ENCODE measurements around the gene ADCY6. TPM values are rescaled to one million over a fixed set of nuclear protein-coding genes. Genes with fewer than 3 reads are reported as not detected.

ADCY6 gene
- total RNA-seq, 2 donors from 2014 or later: 102 to 109 TPM

GRCh38 chr12:48815126-48816110 lies 26.5 kb upstream of the ADCY6 start:
- TF ChIP-seq CTCF (IDR thresholded peaks at IDR 0.05): no peak
- Histone ChIP-seq H3K36me3 (no peaks in the 10 kb centered on the region), H3K27ac (peak overlapping the region; percentile 76 to 90), H3K4me1 (ENCODE audit: control insufficient read depth in 1 of 2, low read depth in 2 of 2) (peaks cover 14 to 37% of the 10 kb centered on the region in 2 donors), H3K27me3 (replicated peaks; ENCODE audit: insufficient read depth) (no peaks in the 10 kb centered on the region), H3K4me3 (peak overlapping the region; percentile 82), H3K9me3 (no peaks in the 10 kb centered on the region)
- ATAC-seq (ENCODE audit: insufficient number of reproducible peaks, low FRiP score, low read depth) (peak; percentile 59), DNase-seq (ENCODE audit: low spot score) (peak; percentile 28)

- Histone ChIP-seq H3K9me3 (no peaks in the 10 kb centered on the region), H3K27me3 (replicated peaks; ENCODE audit: insufficient read depth) (no peaks in the 10 kb centered on the region), H3K27ac (peak overlapping the region; percentile 76 to 90), H3K36me3 (no peaks in the 10 kb centered on the region), H3K4me1 (ENCODE audit: control insufficient read depth in 1 of 2, low read depth in 2 of 2) (peaks cover 14 to 37% of the 10 kb centered on the region in 2 donors), H3K4me3 (peak overlapping the region; percentile 82)
- TF ChIP-seq CTCF (IDR thresholded peaks at IDR 0.05): peak; percentile 97
- no peak for DNase-seq (ENCODE audit: low spot score)
- peak; percentile 72 for ATAC-seq (ENCODE audit: insufficient number of reproducible peaks, low FRiP score, low read depth)
These were observed 25.6 kb upstream of the ADCY6 start for GRCh38 chr12:48814262-48815125.

GRCh38 chr12:48813465-48814261 lies 24.8 kb upstream of the ADCY6 start:
- Histone ChIP-seq H3K27ac (peak overlapping the region in 1 of 2 donors; percentile 90), H3K4me1 (ENCODE audit: control insufficient read depth in 1 of 2, low read depth in 2 of 2) (peaks cover 14 to 29% of the 10 kb centered on the region in 2 donors)
- no peak for ATAC-seq (ENCODE audit: insufficient number of reproducible peaks, low FRiP score, low read depth)

GRCh38 chr12:48812389-48812788 lies 23.5 kb upstream of the ADCY6 start:
- no peak for ATAC-seq (ENCODE audit: insufficient number of reproducible peaks, low FRiP score, low read depth)
- no peak for TF ChIP-seq CTCF (IDR thresholded peaks at IDR 0.05)
- no peaks in the 10 kb centered on the region for H3K9me3 ChIP-seq
- no peak overlapping the region for H3K27ac ChIP-seq
- H3K4me3 ChIP-seq: no peak overlapping the region
- H3K36me3 ChIP-seq: no peaks in the 10 kb centered on the region
- no peak for DNase-seq (ENCODE audit: low spot score)
- no peaks in the 10 kb centered on the region for H3K27me3 ChIP-seq (replicated peaks; ENCODE audit: insufficient read depth)
- H3K4me1 ChIP-seq (ENCODE audit: control insufficient read depth in 1 of 2, low read depth in 2 of 2): peaks cover 10 to 22% of the 10 kb centered on the region in 2 donors

More at GRCh38 chr12:48813465-48814261, 24.8 kb upstream of the ADCY6 start:
- no peak for TF ChIP-seq CTCF (IDR thresholded peaks at IDR 0.05)
- no peaks in the 10 kb centered on the region for H3K27me3 ChIP-seq (replicated peaks; ENCODE audit: insufficient read depth)
- no peaks in the 10 kb centered on the region for H3K36me3 ChIP-seq
- peak overlapping the region; percentile 82 for H3K4me3 ChIP-seq
- no peaks in the 10 kb centered on the region for H3K9me3 ChIP-seq
- no peak for DNase-seq (ENCODE audit: low spot score)
